Neutrophil (primary cell): ENCODE measurements around the gene TCF4.

Experiments used
- H3K27ac ChIP-seq: fragments of 200-600 bp; sonication (generic); 2 replicates; pipeline ENCODE4 v1.5.1; 2016; ENCODE audit warnings: mild to moderate bottlenecking, moderate library complexity
- H3K27me3 ChIP-seq: fragments of 200-600 bp; sonication (generic); 2 replicates; pipeline ENCODE4 v1.6.0; 2016; ENCODE audit warnings: mild to moderate bottlenecking
- H3K36me3 ChIP-seq: fragments of 200-600 bp; sonication (generic); 2 replicates; pipeline ENCODE4 v1.5.1; 2017
- H3K4me1 ChIP-seq, 2 experiments: fragments of 200-600 bp in 1 of 2; sonication (generic) in 1 of 2; 1 replicate in 1 of 2; 2 replicates in 1 of 2; pipeline versions ENCODE4 v1.5.1 to v1.6.1; 2013 to 2016; ENCODE audit warnings: low read depth in 1 of 2, low read length in 1 of 2, mild to moderate bottlenecking in 1 of 2, moderate library complexity in 1 of 2; ENCODE audit not compliant: control insufficient read depth in 1 of 2, insufficient read depth in 1 of 2
- H3K4me3 ChIP-seq, 2 experiments: fragments of 200-600 bp in 1 of 2; sonication (generic) in 1 of 2; 1 replicate in 1 of 2; 2 replicates in 1 of 2; pipeline ENCODE4 v1.5.1; 2013 to 2016; ENCODE audit warnings: low read depth in 1 of 2, low read length in 1 of 2, mild to moderate bottlenecking in 1 of 2, moderate library complexity in 1 of 2
- H3K9me3 ChIP-seq: fragments of 200-600 bp; sonication (generic); 2 replicates; pipeline ENCODE4 v1.5.1; 2016
- TF ChIP-seq, protein P1 (sequence below): fragments of 200-600 bp; sonication (generic); IDR thresholded peaks from 2 replicates; pipeline ENCODE4 v1.5.1; 2016; ENCODE audit warnings: antibody characterized with exemption

TCF4 gene

DNA sequence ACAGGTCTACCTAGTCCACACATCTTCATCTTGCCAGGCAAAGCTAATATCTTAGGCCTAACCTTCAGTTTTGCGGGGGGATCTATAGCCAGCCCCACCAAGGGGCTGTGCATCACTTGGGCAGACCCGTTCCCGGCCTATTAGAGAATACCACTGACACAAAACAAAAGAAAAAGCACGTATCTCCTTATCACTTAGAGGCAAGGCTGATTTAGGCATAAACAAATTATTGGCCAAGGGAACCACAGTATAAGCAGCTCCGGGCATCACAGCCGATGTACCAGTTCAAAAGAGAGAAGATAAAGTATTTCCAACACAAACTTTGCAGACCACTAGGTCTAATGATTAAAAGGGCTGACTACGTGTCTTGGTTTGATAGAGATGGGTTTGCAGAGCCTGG lies 248.0 kb downstream of the TCF4 start:
- H3K27ac ChIP-seq, result no peak overlapping the region
- H3K27me3 ChIP-seq, result peaks cover 21% of the 10 kb centered on the region
- H3K9me3 ChIP-seq, result no peaks in the 10 kb centered on the region
- no peaks in the 10 kb centered on the region for H3K36me3 ChIP-seq
- TF ChIP-seq, protein P1, sequence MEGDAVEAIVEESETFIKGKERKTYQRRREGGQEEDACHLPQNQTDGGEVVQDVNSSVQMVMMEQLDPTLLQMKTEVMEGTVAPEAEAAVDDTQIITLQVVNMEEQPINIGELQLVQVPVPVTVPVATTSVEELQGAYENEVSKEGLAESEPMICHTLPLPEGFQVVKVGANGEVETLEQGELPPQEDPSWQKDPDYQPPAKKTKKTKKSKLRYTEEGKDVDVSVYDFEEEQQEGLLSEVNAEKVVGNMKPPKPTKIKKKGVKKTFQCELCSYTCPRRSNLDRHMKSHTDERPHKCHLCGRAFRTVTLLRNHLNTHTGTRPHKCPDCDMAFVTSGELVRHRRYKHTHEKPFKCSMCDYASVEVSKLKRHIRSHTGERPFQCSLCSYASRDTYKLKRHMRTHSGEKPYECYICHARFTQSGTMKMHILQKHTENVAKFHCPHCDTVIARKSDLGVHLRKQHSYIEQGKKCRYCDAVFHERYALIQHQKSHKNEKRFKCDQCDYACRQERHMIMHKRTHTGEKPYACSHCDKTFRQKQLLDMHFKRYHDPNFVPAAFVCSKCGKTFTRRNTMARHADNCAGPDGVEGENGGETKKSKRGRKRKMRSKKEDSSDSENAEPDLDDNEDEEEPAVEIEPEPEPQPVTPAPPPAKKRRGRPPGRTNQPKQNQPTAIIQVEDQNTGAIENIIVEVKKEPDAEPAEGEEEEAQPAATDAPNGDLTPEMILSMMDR, result no peak
- no peak overlapping the region for H3K4me3 ChIP-seq
- H3K4me1 ChIP-seq, result peaks cover 19 to 23% of the 10 kb centered on the region in 2 experiments

- TF ChIP-seq, protein P1, result no peak
- no peaks in the 10 kb centered on the region for H3K36me3 ChIP-seq
- H3K4me1 ChIP-seq, result peaks cover 19 to 23% of the 10 kb centered on the region in 2 experiments
- no peak overlapping the region for H3K27ac ChIP-seq
- peaks cover 26% of the 10 kb centered on the region for H3K27me3 ChIP-seq
- no peaks in the 10 kb centered on the region for H3K9me3 ChIP-seq
- peak overlapping the region in 1 of 2 experiments; percentile 0 for H3K4me3 ChIP-seq
Measured at GRCh38 chr18:55338978-55339650, 248.9 kb downstream of the TCF4 start.

DNA sequence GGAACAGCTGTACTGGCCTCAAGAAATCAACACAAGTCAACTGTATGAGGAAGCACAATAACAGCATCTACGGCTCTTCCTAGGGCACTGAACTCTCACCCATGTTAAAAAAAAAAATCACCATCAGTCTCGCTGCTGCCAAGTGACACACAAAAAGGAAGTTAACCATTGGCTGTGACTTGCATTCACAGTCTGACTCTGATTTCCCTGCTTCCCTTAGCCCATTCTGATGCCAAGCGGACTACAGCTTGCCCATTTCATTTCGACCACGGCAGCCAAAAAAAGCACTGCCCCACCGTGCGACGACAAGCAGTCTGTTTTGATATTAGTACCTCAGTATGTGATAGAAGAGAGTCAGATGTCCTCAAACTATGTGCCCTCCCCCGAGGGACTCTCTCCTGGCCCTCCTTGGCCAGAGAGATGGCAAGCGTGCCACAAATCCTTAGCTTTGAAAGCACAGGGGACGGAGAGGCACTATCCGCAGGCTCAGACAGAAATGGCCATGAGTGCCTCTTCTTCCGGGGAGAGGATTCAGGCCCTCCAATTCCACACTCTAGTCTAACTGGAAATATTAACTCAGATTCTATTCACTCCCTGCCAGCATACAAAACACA lies 250.0 kb downstream of the TCF4 start:
- TF ChIP-seq, protein P1, result no peak
- H3K27ac ChIP-seq, result peak overlapping the region; percentile 6
- peaks cover 29% of the 10 kb centered on the region for H3K27me3 ChIP-seq
- peak overlapping the region in 1 of 2 experiments; percentile 4 for H3K4me3 ChIP-seq
- H3K4me1 ChIP-seq, result peaks cover 19 to 23% of the 10 kb centered on the region in 2 experiments
- no peaks in the 10 kb centered on the region for H3K9me3 ChIP-seq
- no peaks in the 10 kb centered on the region for H3K36me3 ChIP-seq

DNA sequence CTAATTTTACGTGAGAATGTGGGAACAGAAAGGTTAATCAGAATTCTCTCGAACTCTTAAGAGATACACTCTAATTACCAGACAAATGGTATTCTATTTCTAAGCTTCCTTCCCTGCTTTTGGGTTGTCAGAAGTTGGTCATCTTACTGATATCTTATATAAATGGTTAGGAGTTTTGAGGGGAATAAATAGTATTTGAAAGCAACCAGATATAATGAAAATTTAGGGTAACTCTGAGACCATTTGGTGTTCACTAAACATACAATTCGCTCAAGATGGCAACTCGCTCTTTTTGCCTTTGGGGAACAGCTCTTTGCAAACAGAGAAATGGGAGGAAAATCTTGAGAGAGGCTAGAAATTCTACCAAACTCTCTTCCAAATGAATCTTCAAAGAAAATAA lies 250.9 kb downstream of the TCF4 start:
- Histone ChIP-seq H3K27ac (no peak overlapping the region), H3K9me3 (no peaks in the 10 kb centered on the region), H3K36me3 (no peaks in the 10 kb centered on the region), H3K4me3 (no peak overlapping the region), H3K27me3 (peaks cover 29% of the 10 kb centered on the region), H3K4me1 (peaks cover 19 to 23% of the 10 kb centered on the region in 2 experiments)
- TF ChIP-seq, protein P1, result no peak

DNA sequence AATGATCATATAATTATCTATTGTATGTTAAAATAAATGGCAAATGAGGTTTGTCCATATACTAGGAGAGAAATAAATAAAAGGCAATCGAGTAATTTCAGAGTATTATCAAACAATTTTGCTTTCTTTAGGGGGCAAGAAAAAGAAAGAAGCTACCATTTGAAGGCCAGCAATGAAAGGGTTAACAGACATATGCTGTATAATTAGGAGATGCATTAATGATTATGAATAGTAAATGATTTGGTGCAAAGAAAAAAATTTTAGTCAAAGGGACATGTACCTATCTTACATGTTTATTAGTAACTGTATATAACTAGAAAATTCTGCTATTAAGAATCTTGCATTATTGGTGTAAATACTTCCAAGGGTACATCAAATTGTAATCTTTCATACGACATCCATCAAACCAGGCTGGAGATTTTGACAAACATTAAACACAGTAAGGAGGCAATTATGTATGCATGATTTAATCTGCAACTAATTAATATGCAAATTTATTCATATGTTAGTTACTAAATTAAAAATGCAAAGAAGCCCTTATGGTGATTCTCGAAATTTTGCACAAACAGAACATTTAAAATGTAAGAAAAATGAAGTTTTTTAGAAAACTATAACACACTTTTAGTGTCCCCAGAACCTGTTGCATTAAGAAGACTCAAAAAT lies 251.4 kb downstream of the TCF4 start:
- no peaks in the 10 kb centered on the region for H3K36me3 ChIP-seq
- no peaks in the 10 kb centered on the region for H3K9me3 ChIP-seq
- peaks cover 19 to 23% of the 10 kb centered on the region in 2 experiments for H3K4me1 ChIP-seq
- H3K27ac ChIP-seq, result no peak overlapping the region
- peaks cover 34% of the 10 kb centered on the region for H3K27me3 ChIP-seq
- TF ChIP-seq, protein P1, result no peak
- H3K4me3 ChIP-seq, result no peak overlapping the region
